ENCODE data around the gene RERE. TPM values are rescaled to one million over a fixed set of nuclear protein-coding genes. Genes with fewer than 3 reads are reported as not detected.

The RERE gene
- total RNA-seq, 1 experiment from 2014 or later, result 217 TPM

DNA sequence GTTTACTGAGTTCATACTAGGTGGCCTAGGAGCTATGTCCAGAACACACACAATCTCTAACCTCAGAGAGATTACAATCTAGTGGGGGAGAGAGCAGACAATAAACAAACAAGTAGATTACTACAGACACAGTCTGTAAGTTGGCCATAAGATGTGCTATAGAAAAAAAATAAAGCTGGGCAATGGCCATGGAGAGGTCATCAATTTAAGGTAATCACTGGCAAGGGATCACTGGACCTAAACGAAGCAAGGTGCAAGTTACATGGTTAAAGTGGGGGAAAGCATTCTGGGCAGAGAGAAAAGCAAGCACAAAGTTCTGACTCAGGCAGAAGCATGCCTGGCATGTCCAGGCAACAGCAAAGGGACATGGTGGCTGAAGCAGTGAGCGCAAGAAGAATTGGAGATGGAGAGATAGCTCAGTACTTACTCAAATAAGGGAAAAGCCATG lies 147.0 kb downstream of the RERE start:
- ChIA-PET POLR2A (no interaction called here), CTCF (interaction anchor here (1.8 kb wide), 1 partner anchor 109 kb away, joined by 4 read pairs; no protein-coding TSS in a partner anchor)
- in situ Hi-C loops (cut with HindIII; ENCODE audit: low pct_unique_long_range_greater_than_20kb, low sequenced_read_pairs), result no loop called here
- Histone ChIP-seq H3K4me3 (ENCODE audit: low read depth in 2 of 2, low read length in 2 of 2) (no peak overlapping the region), H3K27me3 (ENCODE audit: control insufficient read depth, insufficient read depth, low read length) (no peaks in the 10 kb centered on the region), H3K36me3 (ENCODE audit: control insufficient read depth, insufficient read depth, low read length) (no peaks in the 10 kb centered on the region), H3K9me3 (ENCODE audit: control insufficient read depth, insufficient read depth, low read depth, low read length) (no peaks in the 10 kb centered on the region), H3K27ac (ENCODE audit: low read length) (peak overlapping the region; percentile 35), H3K4me1 (ENCODE audit: control insufficient read depth, insufficient read depth, low read length) (peaks cover 86% of the 10 kb centered on the region)
- TF ChIP-seq POLR2AphosphoS5 (IDR thresholded peaks at IDR 0.05; ENCODE audit: low read depth, low read length), result no peak
- DNase-seq (ENCODE audit: low read depth, low spot score), result no peak
- no TSS peak for BruUV-seq (replicated peaks)
- intact Hi-C loops (cut with micrococcal nuclease; ENCODE audit: unreplicated experiment), result loop anchor here (2.0 kb wide), 1 partner anchor 110 kb away; no protein-coding TSS in a partner anchor
- ATAC-seq, result peak; percentile 76

DNA sequence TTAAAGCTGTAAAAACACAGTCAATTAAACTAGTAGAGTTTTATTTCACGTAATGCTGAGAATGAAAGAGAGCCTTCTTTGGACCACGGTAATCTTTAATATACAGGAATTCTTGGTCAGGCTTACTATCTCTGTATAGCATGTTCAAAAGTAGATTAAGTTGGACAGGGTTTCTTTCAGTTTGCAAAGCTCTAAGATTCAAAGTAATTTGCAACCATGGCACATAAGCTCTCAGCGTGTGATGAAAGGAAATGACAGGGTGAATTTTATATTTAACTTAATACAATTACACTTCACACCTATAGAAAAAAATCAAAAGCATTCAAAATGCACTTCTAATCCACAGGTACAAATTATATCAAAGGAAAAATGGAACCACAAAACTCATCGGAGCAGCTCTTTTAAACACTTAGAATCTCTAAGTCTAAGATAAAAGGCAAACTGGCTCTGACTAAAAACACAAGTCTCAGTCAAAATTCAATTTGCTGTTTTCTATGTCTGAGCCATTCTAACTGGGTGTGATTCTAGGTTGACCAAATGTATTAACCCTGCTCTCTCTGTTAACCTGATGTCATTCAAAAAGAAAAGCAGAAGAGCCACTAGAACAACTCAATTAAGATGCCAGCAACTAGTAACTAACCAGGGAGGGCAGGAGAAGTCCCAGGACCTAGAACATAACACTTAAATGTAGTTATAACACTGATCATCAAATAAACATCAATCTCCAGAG lies 147.7 kb downstream of the RERE start:
- no peaks in the 10 kb centered on the region for H3K27me3 ChIP-seq (ENCODE audit: control insufficient read depth, insufficient read depth, low read length)
- no peak for TF ChIP-seq REST (IDR thresholded peaks at IDR 0.05; ENCODE audit: insufficient read depth in 1 of 2, low read depth in 2 of 2, low read length in 1 of 2)
- no peak for TF ChIP-seq SIN3A (IDR thresholded peaks at IDR 0.05; ENCODE audit: borderline replicate concordance, insufficient read depth, low read depth, low read length)
- no peak for TF ChIP-seq TCF7L2 (IDR thresholded peaks at IDR 0.05; ENCODE audit: low read depth, low read length)
- ATAC-seq, result peak; percentile 47
- in situ Hi-C loops (cut with HindIII; ENCODE audit: low pct_unique_long_range_greater_than_20kb, low sequenced_read_pairs) (no loop called here), intact Hi-C loops (cut with micrococcal nuclease; ENCODE audit: unreplicated experiment) (loop anchor here (2.0 kb wide), 1 partner anchor 109 kb away; no protein-coding TSS in a partner anchor)
- ChIA-PET POLR2A (no interaction called here), CTCF (no interaction called here)
- H3K36me3 ChIP-seq (ENCODE audit: control insufficient read depth, insufficient read depth, low read length), result no peaks in the 10 kb centered on the region
- no peaks in the 10 kb centered on the region for H3K9me3 ChIP-seq (ENCODE audit: control insufficient read depth, insufficient read depth, low read depth, low read length)
- peaks cover 88% of the 10 kb centered on the region for H3K4me1 ChIP-seq (ENCODE audit: control insufficient read depth, insufficient read depth, low read length)
- H3K4me3 ChIP-seq (ENCODE audit: low read depth in 2 of 2, low read length in 2 of 2), result no peak overlapping the region
- no peak for DNase-seq (ENCODE audit: low read depth, low spot score)
- BruUV-seq (replicated peaks), result no TSS peak
- peak overlapping the region; percentile 35 for H3K27ac ChIP-seq (ENCODE audit: low read length)

DNA sequence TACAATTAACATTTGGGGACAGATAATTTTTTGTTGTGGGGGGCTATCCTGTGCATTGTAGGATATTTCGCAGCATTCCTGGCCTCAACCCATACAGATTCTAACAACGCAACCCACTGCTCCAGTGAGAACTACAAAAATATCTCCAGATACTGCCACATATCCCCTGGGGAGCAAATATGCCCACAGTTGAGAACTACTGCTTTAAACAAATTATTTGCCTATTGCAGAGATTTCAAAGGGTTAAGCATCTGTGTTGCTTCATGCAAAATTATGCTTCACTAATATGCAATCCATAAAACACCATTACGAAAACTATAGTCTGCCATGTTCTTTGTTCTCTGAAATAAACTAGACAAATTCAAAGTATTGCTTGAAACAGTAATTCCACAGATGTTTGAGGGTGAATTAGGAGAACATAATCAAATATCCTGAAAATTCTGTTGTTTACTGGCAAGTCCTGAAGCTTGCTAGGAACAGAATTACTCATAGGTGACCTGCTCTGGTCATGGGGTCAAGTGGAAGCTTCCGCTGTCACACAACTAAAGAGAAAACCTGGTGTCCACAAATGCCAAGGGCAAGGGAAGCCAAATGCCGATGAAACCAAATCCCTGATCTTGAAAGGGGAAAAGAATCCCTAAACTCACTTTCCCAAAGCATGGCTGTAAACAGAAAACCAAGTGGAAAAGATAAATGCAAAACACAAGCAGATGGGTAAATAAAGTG lies 149.4 kb downstream of the RERE start:
- in situ Hi-C loops (cut with HindIII; ENCODE audit: low pct_unique_long_range_greater_than_20kb, low sequenced_read_pairs), result no loop called here

More for the DNA sequence above, 149.4 kb downstream of the RERE start:
- no peak for TF ChIP-seq POLR2AphosphoS5 (IDR thresholded peaks at IDR 0.05; ENCODE audit: low read depth, low read length)
- TF ChIP-seq, protein P1, sequence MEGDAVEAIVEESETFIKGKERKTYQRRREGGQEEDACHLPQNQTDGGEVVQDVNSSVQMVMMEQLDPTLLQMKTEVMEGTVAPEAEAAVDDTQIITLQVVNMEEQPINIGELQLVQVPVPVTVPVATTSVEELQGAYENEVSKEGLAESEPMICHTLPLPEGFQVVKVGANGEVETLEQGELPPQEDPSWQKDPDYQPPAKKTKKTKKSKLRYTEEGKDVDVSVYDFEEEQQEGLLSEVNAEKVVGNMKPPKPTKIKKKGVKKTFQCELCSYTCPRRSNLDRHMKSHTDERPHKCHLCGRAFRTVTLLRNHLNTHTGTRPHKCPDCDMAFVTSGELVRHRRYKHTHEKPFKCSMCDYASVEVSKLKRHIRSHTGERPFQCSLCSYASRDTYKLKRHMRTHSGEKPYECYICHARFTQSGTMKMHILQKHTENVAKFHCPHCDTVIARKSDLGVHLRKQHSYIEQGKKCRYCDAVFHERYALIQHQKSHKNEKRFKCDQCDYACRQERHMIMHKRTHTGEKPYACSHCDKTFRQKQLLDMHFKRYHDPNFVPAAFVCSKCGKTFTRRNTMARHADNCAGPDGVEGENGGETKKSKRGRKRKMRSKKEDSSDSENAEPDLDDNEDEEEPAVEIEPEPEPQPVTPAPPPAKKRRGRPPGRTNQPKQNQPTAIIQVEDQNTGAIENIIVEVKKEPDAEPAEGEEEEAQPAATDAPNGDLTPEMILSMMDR (IDR thresholded peaks at IDR 0.05), result 0 out of 2 replicates have a peak, but pooled peaks have one; percentile 6
- H3K27me3 ChIP-seq (ENCODE audit: control insufficient read depth, insufficient read depth, low read length), result no peaks in the 10 kb centered on the region
- H3K9me3 ChIP-seq (ENCODE audit: control insufficient read depth, insufficient read depth, low read depth, low read length), result no peaks in the 10 kb centered on the region
- peaks cover 89% of the 10 kb centered on the region for H3K4me1 ChIP-seq (ENCODE audit: control insufficient read depth, insufficient read depth, low read length)
- no peak overlapping the region for H3K4me3 ChIP-seq (ENCODE audit: low read depth in 2 of 2, low read length in 2 of 2)
- ATAC-seq (no peak), DNase-seq (ENCODE audit: low read depth, low spot score) (no peak)
- intact Hi-C loops (cut with micrococcal nuclease; ENCODE audit: unreplicated experiment), result no loop called here
- CTCF ChIA-PET, result no interaction called here
- no peaks in the 10 kb centered on the region for H3K36me3 ChIP-seq (ENCODE audit: control insufficient read depth, insufficient read depth, low read length)
- BruUV-seq (replicated peaks), result no TSS peak
- peak overlapping the region; percentile 62 for H3K27ac ChIP-seq (ENCODE audit: low read length)
- POLR2A ChIA-PET, result interaction anchor here (0.7 kb wide), 1 partner anchor 16 kb away, joined by 3 read pairs; no protein-coding TSS in a partner anchor

Data from Panc1 (cell line).